ENCODE results near the gene MIA.
"Not testable (repeated sequence)": the region's sequence is repeated elsewhere in the genome, so short reads cannot be mapped to it uniquely, and the experiment has no call there.

MIA gene

GRCh38 chr19:40781140-40781539, 5.8 kb downstream of the MIA start:
- no peak for DNase-seq

GRCh38 chr19:40783711-40784110, 8.4 kb downstream of the MIA start:
- DNase-seq: no peak

DNA sequence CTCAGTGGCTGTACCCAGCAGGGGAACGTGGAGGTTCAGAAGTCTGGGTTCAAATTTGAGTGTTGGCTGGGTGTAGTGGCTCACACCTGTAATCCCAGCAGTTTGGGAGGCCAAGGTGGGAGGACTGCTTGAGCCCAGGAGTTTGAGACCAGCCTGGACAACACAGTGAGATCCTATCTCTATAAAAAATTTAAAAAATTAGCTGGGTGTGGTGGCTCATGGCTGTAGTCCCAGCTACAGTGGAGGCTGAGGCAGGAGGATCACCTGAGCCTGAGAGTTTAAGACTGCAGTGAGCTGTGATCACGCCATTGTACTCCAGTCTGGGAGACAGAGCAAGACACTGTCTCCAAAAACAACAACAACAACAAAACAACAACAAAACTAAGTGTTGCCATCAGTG, 8.8 kb downstream of the MIA start:
- DNase-seq: not testable (repeated sequence)

DNA sequence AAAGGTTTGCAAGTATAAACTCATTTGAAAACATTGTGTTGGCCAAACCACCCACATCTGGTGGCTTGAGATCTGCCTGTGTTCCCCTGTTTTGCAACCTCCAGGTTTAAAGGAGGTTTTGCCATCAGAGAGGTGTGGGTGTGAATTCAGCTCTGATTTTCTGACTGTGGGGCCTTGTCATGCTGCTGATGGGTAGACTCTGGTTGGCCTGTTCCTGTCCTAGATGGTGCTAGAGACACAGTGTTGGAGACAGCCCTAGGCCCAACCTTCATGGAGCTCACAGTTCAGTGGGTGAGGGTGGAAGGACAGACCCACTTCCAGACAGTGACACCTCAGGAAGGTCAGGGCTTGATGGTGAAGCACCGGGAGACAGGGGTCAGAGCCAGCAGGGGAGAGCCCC, 10.2 kb downstream of the MIA start:
- DNase-seq: no peak

DNA sequence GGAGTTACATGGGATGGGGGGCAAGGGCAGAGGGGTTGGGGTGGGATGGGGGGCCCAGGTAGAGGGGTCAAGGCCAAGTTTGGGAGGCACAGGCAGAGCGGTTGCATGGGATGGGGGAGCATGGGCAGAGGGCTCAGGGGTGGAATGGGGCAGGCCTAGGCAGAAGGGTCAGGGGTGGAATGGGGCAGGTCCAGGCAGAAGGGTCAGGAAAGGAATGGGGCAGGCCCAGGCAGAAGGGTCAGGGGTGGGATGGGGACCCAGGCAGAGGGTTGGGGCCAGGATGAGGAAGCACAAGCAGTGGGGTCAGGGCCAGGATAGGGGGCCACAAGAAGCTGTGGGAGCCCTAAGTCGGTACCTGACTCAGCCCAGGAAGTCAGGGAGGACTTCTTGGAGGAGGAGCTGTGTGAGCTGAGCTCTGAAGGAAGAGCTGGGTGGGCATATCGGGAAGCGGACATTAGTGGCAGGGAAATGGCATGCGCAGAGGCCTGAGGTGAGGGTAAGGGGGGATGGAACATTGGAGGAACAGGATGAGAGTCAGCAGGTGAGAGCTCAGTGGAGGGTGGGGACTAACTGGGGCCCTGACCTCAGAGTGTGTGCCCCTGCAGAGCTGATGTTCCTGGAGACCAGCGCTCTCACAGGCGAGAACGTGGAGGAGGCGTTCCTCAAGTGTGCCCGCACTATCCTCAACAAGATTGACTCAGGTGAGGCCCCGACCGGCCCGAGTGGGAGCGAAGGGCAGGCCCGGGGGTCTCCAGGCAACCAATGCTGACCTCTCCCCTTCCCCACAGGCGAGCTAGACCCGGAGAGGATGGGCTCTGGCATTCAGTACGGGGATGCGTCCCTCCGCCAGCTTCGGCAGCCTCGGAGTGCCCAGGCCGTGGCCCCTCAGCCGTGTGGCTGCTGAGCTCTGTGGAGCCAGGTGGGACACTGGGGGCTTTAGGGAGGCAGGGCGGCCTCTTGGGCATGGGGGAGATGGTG, 11.0 kb downstream of the MIA start:
- no peak for DNase-seq

- no peak for DNase-seq
Observed at GRCh38 chr19:40791349-40791748, 16.0 kb downstream of the MIA start.

- no peak for DNase-seq
Observed at GRCh38 chr19:40791996-40792395, 16.7 kb downstream of the MIA start.

DNA sequence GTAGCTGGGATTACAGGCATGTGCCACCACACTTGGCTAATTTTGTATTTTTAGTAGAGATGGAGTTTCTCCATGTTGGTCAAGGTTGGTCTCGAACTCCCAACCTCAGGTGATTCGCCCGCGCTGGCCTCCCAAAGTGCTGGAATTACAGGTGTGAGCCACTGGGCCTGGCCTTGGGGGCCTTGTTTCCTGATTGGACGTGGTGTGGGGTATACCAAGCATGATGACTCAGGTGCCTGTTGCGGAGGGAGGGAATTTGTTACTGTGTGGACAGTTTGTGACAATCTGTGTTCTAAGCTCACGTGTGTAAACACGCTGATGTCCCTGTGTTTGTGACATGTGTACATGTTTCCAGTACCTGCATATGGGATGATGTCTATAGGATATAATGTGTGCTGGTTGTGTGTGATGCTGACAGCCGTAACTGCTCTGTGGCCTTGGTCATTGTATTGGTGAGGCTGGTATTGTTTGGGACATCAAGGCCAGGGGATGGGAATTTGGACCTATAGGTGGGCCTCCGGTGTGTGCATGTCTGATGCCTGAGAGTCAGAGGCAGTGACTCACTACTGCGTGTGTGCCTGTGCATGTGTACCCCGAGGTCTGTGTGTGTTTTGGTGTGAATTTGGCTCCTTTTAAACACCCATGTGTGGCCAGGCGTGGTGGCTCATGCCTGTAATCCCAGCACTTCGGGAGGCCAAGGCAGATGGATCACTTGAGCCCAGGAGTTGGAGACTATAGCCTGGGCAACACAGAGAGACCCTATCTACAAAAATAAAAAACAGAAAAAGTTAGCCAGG, 22.0 kb downstream of the MIA start:
- no peak for DNase-seq

- DNase-seq: no peak
Observed at GRCh38 chr19:40797963-40798682, 22.8 kb downstream of the MIA start.

DNA sequence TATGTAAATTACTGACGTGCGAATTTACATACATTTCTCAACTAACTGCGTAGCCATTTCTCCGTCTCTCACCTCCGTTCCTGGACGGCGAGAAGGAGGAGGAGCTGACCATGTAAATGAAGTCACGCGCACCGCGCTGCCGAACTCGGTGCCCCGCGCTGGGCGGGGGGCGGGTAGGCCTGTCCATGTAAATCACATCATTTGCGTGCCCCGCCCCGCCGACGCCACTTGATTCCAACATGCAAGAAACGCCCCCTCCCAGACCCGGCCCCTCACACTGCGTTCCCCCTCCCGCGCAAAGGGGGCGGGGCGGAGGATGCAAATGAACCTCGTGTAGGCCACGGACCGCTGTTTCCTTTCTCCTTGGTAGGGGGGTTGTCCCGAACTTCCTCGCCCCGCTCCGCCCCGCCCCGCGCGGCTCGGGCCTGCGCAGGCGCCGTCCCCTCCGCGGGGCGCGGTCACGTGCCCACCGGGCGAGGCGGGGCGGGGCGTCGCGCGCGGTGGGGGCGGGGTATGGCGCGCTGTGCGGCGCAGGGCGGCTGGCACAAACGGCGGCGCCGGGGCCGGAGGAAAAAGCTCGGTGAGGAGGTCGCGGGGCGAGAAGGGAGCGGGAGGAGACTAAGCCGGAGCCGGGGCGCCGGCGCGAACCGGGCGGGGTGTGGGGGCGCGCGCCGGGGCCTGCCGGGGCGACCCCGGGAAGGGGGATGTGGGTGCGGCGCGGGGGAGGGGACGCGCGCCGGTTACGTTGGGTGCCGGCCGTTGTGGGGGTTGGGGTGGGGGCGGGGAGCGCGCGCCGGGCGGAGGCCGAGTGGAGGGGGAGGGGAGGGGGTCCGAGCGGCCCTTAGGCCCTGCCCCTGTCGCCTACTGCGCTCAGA, 23.6 kb downstream of the MIA start, which contains the start of gene EGLN2:
TSS of gene EGLN2 (plus strand) at position 509 of the 875 bp plus-strand sequence. CDS start 1,382 bp downstream, outside the sequence.
- DNase-seq: peak; percentile 95

DNA sequence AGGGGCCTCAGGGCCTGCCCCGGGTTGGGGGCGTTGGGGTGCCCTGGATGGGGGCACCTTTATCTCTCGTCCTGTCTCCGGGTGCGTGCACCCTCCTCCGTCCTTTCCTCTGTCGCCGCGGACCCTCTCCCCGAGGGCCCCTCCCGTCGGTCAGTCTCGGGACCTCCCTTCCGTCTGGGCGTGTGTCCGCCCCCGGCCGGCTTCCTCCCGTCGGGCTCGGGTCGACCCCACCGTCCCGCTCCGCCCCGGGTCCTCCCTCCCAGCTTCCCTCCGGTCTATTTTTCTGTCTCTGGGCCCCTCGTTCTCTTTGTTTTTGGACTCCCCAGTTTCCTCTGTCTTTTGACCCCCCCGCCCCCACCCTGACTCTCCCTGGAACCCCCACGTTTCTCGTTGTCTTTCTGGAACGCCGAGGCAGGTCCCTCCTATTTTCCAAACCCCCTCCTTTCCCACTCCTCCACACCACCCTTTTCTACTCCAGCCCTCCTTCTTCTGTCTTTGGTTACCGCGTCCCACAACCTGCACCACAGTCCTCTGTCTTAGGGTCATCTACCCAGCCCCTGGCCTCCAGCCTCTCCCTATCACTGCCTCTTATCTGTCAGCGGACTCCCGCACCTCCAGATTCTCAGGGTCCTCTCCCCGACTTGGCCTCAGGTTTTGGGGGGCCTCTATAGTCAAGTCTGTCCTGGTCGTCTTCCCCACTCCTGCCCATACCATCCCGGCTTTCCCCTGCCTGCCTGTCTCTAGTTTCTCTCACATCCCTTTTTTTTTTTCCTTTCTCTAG, 24.4 kb downstream of the MIA start:
- no peak for DNase-seq

- DNase-seq: no peak
Observed at GRCh38 chr19:40800339-40800996, 25.1 kb downstream of the MIA start.

GRCh38 chr19:40800997-40801377, 25.7 kb downstream of the MIA start:
- no peak for DNase-seq

DNA sequence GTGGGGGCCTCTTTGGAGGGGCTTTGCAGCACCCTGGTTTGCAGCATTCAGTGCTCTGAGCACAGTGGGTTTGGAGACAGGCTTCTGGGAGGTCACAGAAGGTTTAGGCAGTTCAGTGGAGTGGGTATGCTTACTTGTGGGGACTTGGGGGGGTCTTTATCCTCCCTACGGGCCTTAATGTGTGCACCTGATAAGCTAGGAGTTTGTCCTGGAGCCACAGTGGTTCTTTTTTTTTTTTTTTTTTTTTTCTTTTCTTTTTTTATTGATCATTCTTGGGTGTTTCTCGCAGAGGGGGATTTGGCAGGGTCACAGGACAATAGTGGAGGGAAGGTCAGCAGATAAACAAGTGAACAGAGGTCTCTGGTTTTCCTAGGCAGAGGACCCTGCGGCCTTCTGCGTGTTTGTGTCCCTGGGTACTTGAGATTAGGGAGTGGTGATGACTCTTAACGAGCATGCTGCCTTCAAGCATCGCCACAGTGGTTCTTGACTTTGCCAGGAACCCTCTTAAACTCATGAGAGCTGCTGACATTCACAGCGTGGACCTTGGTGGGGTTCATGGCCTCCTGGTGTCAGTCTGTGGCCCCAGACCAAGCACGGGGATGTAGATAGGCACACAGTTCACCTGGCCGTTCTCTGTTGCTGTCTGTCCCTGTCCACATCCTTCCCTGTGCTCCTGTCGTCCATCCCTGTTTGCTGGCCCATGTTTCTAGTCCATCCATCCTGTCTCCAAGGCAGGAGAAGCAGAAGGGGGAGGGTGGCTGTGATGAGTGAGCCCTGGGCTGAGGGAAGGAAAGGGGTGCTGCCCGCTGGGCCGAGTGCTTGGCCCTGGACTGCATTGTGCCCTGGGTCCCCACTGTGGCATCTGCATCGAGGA, 26.3 kb downstream of the MIA start:
- DNase-seq: no peak

DNA sequence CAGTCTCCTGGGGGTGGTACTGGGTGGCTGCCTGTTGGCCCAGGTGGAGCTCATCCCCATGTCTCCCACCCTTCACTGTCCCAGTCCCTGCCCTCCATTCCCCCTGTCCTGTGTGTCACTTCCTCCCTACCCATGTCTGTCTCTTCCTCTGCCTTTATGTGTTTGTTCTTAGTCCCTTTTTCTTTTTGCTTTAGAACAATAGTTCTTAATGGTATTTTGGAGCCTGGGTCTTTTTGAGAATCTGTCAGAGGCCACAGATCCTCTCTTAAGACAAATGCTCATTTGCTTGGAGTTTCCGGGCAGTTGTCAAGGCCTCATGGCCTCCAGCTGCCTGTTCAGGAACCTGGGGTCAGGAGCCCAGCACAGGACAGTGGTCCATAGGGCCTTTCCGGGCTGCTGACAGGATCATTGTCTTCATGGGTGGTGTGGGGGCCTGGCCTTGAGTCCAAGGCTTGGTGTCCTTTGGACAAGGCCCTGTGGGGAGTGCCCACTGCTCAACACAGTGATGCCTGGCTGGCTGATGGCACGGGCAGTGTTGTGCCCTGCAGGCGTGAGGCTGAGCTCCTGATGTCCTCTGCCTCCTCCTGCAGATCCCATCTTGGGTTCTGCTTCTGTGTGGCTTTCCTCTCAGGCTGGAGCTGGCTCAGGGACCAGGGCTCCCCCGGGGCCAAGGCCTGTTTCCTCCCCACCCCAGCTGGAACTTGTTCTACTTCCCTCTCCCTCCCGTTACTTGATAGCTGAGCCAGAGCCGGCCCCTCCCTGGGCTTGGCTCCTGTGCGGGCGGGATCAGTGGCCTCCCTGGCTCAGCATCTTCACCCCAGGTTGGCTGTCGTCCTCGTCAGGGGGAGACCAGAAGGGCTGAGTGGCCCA, 27.2 kb downstream of the MIA start:
- no peak for DNase-seq

GRCh38 chr19:40803170-40803856, 28.0 kb downstream of the MIA start:
- no peak for DNase-seq

- DNase-seq: no peak
Observed at GRCh38 chr19:40803857-40804782, 28.8 kb downstream of the MIA start.

Measured in NCI-H187 treated with DMSO at 0.1 percent for 48 hours (cell line).